Left ventricle myocardium inferior (tissue), 1 donor: ENCODE results near the gene CDC42EP3. TPM values are rescaled to one million over a fixed set of nuclear protein-coding genes. Genes with fewer than 3 reads are reported as not detected.

Experiments
- DNase-seq: peaks from one replicate; pipeline ENCODE4 v3.0.0-alpha.2; 2020
- H3K27ac ChIP-seq: fragments of 200-600 bp; replicated peaks from 2 replicates; pipeline ENCODE4 v1.8.0; 2021
- H3K27me3 ChIP-seq: fragments of 200-600 bp; 2 replicates; pipeline ENCODE4 v1.8.0; 2021; ENCODE audit warnings: low read depth
- H3K36me3 ChIP-seq: fragments of 200-600 bp; 2 replicates; pipeline ENCODE4 v1.8.0; 2021
- H3K4me1 ChIP-seq: fragments of 200-600 bp; 2 replicates; pipeline ENCODE4 v1.8.0; 2021
- H3K4me3 ChIP-seq: fragments of 200-600 bp; 2 replicates; pipeline ENCODE4 v1.8.0; 2021; ENCODE audit warnings: mild to moderate bottlenecking, moderate library complexity
- H3K9me3 ChIP-seq: fragments of 200-600 bp; replicated peaks from 2 replicates; pipeline ENCODE4 v1.8.0; 2021
- intact Hi-C: fragments of 100-400 bp; cut with micrococcal nuclease; formaldehyde crosslinking; loops from one replicate; pipeline ENCODE4 v1.11.0; 2022
- total RNA-seq: library from RNA; stranded (reverse); fragmentation: NEBNext Ultra II Directional; extraction: Animal tissue kit (Norgen Biotek cat#: 25700); gene quantifications from one replicate; pipeline ENCODE4 v1.2.1, GENCODE V29; 2021
- TF ChIP-seq, protein P1 (sequence below): fragments of 200-600 bp; IDR thresholded peaks from 2 replicates; pipeline ENCODE4 v1.8.0; 2021; ENCODE audit warnings: antibody characterized with exemption, mild to moderate bottlenecking, borderline replicate concordance
- donor health status: DM: no; HTN: yes; CAD: no; lungs with severe emphysema.

Gene CDC42EP3
- total RNA-seq, 1 donor from 2014 or later: 81.9 TPM

GRCh38 chr2:37622450-37623100 is 48.9 kb downstream of the CDC42EP3 start:
- intact Hi-C loops: no loop called here
- Histone ChIP-seq H3K4me3 (no peak overlapping the region), H3K27ac (no peak overlapping the region), H3K4me1 (peaks cover 22% of the 10 kb centered on the region), H3K9me3 (no peaks in the 10 kb centered on the region), H3K27me3 (no peaks in the 10 kb centered on the region), H3K36me3 (no peaks in the 10 kb centered on the region)
- TF ChIP-seq, protein P1, sequence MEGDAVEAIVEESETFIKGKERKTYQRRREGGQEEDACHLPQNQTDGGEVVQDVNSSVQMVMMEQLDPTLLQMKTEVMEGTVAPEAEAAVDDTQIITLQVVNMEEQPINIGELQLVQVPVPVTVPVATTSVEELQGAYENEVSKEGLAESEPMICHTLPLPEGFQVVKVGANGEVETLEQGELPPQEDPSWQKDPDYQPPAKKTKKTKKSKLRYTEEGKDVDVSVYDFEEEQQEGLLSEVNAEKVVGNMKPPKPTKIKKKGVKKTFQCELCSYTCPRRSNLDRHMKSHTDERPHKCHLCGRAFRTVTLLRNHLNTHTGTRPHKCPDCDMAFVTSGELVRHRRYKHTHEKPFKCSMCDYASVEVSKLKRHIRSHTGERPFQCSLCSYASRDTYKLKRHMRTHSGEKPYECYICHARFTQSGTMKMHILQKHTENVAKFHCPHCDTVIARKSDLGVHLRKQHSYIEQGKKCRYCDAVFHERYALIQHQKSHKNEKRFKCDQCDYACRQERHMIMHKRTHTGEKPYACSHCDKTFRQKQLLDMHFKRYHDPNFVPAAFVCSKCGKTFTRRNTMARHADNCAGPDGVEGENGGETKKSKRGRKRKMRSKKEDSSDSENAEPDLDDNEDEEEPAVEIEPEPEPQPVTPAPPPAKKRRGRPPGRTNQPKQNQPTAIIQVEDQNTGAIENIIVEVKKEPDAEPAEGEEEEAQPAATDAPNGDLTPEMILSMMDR: no peak
- DNase-seq: no peak

GRCh38 chr2:37621199-37621598 is 50.2 kb downstream of the CDC42EP3 start:
- H3K4me1 ChIP-seq: peaks cover 21% of the 10 kb centered on the region
- DNase-seq: no peak
- TF ChIP-seq, protein P1: no peak
- H3K36me3 ChIP-seq: no peaks in the 10 kb centered on the region
- H3K27me3 ChIP-seq: no peaks in the 10 kb centered on the region
- no peak overlapping the region for H3K27ac ChIP-seq
- H3K4me3 ChIP-seq: no peak overlapping the region
- intact Hi-C loops: no loop called here
- H3K9me3 ChIP-seq: no peaks in the 10 kb centered on the region

DNA sequence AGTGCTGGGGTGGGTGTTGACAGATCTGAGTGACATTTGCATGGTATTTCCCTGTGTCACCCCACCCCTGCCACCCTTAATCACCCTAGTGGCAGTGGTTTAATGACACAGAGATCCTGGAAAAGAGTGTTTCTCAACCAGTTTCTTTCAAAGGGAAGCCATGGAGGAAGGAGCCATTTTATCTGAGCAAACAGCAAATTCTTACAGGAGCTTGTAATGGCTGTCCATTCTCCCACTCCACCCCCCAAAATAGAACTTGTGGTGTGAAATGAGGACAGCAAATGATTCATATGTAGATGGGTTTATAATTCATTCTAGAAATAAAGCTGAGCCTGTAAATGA is 51.5 kb downstream of the CDC42EP3 start:
- no peaks in the 10 kb centered on the region for H3K36me3 ChIP-seq
- no peak for DNase-seq
- TF ChIP-seq, protein P1: no peak
- peaks cover 14% of the 10 kb centered on the region for H3K4me1 ChIP-seq
- no peaks in the 10 kb centered on the region for H3K9me3 ChIP-seq
- H3K27ac ChIP-seq: no peak overlapping the region
- no peaks in the 10 kb centered on the region for H3K27me3 ChIP-seq
- no peak overlapping the region for H3K4me3 ChIP-seq
- intact Hi-C loops: no loop called here

DNA sequence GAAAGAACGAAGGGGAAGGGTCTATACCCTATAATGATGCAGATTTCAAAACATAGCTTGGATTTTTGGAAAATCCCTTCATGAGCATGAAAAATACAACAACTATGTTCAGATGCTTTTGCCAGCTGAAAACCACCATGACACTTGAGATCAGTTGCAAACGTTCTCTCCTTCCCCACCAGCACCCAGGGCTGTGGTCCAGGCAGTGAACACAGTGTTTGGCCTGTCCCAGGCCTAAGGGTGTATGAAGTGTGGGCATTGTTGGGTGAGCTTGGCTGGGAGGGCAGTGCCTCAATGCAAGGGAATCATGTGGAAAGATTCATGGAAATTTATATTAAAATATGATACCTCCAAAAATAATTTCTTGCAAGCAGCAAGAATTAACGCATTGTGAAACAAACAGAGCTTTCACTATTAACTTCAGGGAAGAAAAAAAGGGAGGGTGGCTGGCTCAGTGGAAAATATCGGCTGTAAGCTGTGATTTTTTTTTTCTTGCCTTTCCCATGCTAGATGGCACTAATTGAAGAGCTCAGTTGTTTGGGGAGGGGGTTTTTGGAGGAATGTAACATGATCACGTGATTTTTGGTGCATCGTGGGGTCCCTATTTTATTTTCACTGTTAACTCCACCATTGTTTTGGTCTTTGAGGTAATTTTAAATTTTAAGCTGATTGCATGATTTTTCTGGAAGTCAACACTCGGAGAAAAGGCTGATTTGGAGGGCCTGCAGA is 52.0 kb downstream of the CDC42EP3 start:
- intact Hi-C loops: no loop called here
- Histone ChIP-seq H3K9me3 (no peaks in the 10 kb centered on the region), H3K27ac (no peak overlapping the region)

GRCh38 chr2:37618326-37618725 is 53.1 kb downstream of the CDC42EP3 start:
- Histone ChIP-seq H3K36me3 (no peaks in the 10 kb centered on the region), H3K27me3 (no peaks in the 10 kb centered on the region), H3K4me3 (no peak overlapping the region), H3K9me3 (no peaks in the 10 kb centered on the region), H3K27ac (no peak overlapping the region), H3K4me1 (peaks cover 13% of the 10 kb centered on the region)
- intact Hi-C loops: no loop called here
- TF ChIP-seq, protein P1: no peak
- DNase-seq: no peak

More for the DNA sequence above, 52.0 kb downstream of the CDC42EP3 start:
- Histone ChIP-seq H3K27me3 (no peaks in the 10 kb centered on the region), H3K4me3 (no peak overlapping the region), H3K4me1 (peaks cover 13% of the 10 kb centered on the region), H3K36me3 (no peaks in the 10 kb centered on the region)
- no peak for DNase-seq
- TF ChIP-seq, protein P1: no peak
